NCI-H128 (cell line): Measurements from ENCODE around the gene SRSF2.
"Not testable (repeated sequence)": the region's sequence is repeated elsewhere in the genome, so short reads cannot be mapped to it uniquely, and the experiment has no call there.

ENCODE experiments used
- DNase-seq: peaks from one replicate; lab custom pipeline; 2025; ENCODE audit not compliant: unreplicated experiment; lab: John Stamatoyannopoulos, UW

The SRSF2 gene

DNA sequence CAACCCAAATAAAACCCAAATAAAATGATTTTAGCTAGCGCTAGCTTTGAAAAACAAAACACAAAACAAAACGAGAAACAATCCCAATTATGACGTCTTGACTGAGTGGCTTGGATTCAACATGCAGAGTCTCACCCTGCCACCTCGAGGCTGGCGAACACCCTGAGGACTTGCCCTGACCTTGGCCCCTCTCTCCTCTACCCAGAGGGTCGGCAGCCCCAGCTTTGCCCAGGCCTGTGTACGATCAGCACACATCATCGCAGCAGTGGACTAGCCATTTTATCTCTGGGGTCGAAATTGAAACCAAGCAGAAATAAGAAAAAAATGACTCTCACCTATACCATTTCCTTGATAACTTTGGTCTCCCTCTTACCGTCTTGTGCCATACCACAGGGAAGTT lies 15.7 kb downstream of the SRSF2 start:
- no peak for DNase-seq

DNA sequence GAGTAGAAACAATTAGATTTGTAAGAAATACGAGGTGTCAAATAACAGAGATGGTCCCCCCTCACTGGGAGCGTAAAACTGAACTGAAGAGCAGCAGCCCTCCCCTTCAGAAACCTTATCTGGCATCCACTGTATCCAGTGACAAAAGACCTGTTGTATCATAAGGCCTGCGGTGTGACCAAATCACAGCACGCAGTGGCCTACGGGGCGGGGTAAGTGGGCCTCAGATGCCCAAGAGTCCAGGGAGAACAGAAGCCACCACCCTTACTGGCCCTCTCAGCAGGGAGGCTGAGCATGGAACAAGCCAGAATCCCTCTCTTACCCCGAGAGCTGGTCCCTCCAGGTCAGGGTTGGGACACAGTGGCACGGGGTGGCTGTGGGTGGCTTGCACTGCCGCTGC lies 16.2 kb downstream of the SRSF2 start:
- DNase-seq, result no peak

DNA sequence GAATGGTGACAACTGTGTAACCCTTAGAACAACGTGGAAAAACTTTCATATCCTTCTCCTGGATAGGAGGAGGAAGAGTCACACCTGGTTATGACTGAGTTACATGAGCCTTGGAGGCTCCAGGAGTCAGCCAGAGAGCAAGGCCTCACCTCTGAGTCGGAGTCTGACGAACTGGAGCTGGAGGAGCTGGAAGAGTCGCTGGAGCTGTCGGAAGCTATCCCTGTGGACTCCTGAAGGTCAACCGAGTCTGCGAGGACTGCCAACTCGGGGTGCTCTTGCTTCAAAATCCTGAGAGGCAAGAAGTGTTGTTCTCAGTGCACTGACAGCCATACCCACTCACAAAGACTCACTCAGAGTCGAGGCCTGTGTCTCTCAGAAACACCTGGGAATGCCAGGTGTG lies 16.9 kb downstream of the SRSF2 start:
- no peak for DNase-seq

DNA sequence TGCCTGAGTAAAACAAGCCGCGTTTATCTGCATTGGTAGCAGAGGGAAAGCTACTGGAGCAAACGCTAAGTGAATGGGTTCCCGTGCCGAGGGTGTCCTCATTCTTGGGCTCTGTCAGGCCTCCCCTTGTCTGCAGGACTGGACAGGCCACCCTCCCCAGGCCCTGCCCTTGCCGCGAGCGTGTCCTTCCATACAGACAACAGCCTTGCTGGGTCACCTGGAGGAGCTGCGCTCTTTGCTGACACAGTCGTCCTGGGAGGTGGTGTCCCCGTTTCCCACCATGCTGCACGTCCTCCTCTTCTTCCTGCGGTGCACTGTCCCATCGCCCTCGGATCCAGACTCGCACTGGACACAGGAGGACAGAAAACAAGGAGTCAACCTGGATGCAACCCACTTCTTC lies 18.6 kb downstream of the SRSF2 start:
- no peak for DNase-seq

DNA sequence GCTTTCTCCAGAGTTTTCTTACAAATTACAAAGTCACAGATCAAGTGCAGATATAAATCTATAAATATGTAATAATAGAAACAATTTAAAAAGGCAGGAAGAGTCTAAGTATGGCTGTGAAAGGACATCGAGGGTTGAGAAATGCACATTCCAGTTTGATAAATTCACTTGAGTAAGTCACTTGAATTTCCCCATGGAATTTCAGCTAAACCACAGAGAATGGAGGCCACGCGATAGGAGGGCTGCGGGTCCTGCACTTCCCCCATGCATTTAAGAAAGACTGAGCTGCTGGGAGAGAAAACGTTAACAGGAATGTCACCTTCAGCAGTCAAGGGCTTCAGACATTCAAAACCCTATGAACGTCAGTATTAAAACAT lies 20.3 kb downstream of the SRSF2 start:
- DNase-seq, result no peak

DNA sequence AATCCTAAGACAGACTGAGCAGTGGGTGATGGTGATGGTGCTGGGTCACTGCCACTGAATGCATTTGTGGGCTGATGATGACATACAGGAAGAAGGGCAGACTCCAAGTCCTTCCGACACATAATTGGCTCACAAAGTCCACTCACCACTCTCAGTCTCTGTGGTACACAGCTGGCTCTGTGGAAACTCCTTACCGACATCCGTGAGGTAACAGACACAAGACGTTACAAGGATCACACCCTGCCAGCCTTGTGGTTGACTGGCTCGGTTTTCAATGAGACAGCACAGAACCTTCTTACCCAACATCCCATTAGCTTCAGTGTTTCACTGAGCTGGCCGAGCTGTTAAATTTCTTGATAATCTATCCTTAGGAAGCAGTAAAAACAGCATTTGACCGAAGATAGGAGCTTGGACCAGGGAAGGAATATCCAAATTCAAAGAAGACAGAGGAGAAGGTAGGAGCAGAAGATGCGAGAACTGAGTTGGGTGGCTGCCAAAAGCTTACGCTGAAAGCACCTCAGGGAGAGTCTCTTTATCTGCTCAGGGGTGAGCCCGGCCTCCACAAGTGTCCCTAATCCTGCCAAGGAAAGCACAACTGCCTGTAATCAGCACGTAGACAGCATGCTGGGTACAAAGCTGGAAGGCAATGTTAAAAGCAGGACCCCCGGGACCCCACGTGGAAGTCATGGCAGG lies 20.8 kb downstream of the SRSF2 start:
- DNase-seq, result no peak

DNA sequence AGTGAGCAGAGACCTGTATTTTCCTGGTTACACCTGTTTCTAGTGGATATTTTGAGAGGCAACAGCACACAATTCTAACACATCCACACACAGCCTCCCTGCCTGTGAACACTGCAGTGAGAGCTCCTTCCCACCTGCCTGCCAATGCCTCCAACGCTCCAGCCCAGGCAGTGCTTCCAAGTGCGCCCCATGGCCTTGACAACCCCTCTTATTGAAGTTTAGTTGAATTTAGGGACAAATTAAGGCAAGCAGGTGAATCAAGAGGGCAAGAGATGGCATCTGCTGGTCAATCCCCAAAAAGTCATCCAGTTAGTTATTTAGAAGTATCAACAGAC lies 21.7 kb downstream of the SRSF2 start:
- DNase-seq, result no peak

DNA sequence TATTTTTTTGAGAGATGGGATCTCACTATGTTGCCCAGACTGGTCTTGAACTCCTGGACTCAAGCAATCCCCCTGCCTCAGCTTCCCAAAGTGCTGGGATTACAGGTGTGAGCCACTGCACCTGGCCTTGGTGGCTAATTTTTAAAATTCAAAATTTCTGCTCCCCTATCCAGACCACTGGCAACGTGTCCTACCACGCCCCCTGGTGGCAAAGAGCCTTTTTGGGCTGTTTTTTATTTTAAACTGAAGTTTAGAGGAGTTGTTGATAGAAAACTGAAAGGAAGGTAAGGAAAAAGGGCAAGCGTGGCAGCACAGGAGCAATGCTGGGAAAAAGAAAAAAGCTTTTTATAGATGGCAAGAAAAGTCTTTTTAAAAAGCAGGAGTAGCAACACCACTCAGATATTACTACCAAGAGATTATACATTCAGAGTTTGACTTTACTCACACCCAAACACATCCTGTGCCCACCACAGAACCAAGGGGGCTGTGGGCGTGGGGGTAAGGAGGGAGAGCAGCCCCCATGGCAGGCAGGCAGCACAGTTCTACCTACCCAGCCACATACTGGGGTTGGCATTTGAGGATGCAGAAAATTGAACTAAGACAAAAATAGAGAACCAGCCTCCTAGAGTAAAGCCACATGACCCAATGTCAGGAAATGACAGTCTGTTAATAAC lies 22.2 kb downstream of the SRSF2 start:
- DNase-seq, result no peak

DNA sequence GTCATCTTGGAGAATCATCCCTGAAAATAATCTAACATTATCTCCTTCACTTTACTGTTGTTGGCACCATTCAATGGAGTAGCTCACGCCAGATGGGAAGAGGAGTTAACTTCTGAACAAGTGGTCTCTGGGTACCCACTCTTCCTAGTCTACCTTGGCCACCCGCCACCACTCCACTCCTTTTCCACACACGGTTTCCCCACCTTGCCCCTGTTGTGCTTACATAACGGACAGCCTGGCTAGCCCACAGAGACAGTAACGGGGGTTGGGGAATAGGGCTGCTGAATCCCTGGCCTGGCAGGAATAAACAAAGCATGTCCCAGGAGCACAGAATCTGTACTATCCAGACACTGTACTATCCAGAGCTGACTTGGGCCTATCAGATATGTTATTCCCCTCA lies 22.8 kb downstream of the SRSF2 start:
- no peak for DNase-seq

DNA sequence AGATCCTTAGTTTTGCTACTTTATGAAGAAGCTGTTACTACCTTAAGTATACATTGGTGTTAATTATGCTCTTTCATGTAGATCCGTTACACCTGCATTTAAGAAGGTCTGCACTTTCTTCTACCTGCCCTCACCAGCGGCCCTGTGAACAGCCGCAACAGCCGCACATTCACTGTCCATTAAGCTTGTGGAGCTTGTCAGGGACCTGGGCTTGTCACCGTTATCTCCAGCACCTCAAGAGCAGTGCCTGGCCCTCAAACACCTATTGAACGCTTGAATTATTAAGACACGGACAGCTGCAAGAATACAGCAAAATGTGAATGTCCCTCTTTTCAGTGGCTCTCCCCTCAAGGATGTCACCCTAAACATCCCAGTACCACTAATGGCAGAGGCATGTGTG lies 23.4 kb downstream of the SRSF2 start:
- no peak for DNase-seq

DNA sequence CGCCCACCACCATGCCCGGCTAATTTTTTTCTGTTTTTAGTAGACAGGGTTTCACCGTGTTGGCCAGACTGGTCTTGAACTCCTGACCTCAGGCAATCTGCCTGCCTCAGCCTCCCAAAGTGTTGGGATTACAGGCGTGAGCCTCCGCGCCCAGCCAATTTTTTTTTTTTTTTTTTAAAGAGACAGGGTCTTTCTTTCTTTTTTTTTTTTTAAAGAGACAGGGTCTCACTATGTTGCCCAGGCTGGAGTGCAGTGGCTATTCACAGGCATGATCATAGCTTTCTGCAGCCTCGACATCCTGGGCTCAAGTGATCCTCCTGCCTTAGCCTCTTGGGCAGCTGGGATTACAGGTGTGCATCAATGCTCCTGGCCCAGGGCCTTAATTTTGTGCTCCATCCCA lies 24.8 kb downstream of the SRSF2 start:
- DNase-seq, result not testable (repeated sequence)

DNA sequence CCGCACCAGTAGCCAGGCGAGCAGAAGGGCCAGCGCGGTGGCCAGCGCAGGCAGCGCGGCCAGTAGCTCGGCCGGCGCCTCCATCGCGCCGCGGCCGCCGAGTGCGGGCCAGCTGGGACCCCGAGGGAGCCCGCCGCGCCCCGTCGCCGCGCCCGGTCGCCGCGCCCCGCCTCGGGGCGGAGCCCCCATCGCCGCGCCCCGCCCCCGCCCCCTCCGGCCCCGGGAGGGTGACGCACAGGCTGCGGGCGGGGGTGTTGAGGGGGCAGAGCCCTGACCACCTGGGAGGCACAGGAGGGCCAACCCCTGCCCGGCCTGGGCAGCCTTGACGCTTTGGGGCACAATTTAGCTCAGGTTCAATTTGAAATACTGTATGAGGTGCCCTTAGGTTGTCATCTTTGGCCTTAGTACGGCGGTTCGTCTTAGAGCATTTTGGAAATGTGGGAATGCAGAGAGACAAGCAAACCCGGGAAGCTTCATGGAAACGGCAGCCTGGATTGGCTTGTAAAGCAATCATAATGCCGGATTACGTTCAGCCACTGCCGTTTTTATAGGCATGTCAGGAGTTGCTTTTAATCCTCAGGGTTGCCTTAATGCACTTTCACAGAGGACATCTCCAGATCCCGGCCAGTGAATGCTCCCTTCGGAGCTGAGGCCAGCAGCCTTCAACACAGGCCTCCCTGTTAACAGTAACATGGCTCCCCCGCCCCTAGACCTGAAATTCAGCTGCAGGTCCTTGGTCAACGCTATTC lies 26.1 kb downstream of the SRSF2 start, which contains the start of gene MXRA7:
MXRA7 (minus strand) TSS at position 103 of the 749 bp plus-strand sequence; CDS start at position 84, 19 bp downstream.
- DNase-seq, result no peak

DNA sequence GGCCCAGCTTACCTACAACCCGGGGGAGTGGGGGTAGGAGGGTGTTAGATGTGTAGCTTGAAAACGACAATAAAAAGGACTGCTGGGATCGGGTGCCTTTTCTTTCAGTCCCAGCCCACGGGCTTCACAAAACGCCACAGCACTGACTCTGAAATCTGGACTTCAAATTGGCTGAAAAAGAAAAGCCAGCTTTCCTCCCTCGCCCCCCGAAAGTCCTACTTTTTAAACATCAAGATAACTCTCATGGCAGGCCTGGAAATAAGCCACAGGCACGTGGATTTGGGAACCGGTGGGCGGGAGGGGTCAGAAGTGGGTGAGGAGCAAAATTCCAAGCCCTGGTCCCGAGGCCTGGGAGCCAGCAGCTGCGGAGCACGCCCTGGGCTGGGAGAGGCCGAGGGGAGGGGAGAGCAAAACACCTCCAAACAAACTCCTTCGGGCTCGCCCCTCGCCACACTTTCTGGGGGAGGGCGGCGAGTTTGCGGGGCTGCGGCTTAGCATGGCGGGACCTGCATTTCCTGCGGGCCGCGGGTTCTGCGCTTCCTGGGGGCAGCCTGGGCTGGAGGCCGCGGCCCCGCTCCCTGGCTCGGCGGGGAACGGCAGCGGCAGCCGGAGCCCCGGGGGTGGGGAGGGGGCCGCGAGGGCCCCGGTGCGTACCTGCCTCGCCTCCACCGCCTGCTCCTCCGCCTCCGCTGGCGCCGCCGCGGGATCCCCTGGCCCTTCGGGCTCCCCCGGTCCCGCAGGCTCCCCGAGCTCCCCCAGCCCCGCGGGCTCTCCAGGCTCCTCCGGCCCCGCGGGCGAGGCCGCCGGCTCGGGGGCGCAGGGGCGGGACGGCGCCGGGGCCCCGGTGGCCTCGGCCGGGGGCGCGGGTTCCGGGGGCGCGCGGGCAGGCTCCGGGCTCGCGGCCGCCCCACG lies 26.9 kb downstream of the SRSF2 start:
- DNase-seq, result not testable (repeated sequence)

DNA sequence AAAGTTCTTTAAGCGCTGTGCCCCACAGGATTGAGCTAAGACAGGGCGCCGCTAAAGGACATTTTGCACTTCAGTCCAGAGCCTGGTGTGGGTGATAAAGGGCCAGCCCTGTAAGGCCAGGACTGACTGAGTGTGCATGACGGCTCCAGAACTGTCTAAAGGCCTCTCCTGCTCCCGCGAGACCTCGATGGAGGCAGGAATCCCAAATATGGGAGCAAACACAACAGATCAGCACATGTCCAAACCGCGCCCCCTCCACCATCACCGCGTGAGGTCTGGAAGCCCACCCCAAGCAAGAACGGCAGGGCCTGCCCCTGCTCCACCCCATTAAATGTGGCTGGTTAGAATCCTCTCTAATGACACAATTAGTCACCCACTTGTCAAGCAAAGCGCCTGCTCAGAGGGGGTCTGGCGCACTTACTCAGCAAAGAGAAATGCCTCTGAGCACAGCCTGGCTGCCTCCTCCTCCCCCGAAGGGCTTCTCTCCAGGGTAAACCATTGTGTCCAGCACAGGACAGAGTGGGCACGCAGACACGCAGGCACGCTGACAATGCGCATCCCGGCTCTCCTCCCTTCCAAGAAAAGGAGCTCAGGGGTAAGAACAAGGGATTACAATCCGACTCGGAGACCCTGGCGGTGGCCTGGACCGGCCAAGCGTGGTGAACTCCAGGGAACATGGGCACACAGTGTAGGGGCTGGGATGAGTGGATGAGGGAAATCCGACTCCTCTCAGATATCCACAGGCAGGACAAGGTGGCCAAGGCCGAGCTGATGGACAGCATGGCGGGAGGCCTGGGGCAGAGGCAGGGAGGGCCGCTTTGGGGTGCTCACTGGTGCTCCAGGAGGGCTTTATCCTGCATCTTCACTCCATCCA lies 27.8 kb downstream of the SRSF2 start:
- DNase-seq, result no peak

DNA sequence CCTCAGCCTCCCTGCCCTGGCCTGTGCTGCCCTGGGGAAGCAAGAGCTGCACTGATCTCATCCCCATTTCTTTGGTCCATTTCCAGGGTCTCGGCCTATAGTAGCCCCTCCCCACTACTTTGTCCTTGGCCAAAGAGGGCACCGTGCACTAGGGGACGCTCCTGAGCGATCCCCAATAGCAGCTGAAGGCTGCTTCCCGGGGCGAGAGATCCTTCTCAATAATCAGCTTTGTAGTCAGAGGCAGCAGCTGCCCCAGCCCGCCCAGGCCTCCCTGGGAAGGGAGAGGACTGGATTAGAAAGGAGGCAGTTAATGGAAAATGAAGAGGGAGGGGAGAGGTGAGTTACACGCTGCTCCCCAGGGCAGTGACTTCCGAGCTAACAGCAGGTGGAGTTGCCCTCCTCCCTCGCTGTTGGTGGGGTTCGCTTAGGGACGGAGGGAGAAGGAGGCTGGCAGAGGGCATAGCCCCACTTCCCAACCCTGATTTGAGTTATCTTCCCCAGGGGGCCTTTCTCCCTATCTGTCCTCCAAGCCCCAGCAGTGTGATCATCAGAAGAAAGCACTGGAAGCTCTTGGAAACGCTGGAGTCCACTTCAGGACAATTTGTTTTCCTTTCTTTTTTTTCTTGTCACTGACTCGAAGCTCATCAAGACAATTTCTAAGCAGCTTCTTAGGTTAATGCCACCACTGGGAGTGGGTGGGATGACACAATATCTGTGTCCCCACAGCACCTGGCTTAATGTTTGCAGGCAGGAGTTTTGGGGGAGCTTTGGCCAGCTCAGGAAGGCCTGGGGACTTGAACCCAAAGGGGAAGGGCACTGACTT lies 28.9 kb downstream of the SRSF2 start:
- DNase-seq, result no peak

DNA sequence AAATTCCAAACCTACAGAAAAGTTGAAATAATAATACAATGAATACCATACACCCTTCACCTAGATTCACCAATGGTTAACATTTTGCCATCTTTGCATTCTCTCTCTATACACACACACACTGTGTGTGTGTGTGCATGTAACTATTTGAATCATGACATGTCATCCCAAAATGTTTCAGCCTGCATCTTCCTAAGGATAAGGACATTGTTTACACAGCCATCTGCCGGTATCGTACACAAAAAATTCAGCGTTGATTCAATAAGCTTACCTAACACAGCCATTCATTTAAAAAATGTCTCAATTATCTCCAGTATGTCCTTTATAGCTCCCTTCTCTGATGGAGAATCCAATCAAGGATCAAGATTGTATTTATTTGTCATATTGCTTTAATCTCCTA lies 30.3 kb downstream of the SRSF2 start:
- no peak for DNase-seq

DNA sequence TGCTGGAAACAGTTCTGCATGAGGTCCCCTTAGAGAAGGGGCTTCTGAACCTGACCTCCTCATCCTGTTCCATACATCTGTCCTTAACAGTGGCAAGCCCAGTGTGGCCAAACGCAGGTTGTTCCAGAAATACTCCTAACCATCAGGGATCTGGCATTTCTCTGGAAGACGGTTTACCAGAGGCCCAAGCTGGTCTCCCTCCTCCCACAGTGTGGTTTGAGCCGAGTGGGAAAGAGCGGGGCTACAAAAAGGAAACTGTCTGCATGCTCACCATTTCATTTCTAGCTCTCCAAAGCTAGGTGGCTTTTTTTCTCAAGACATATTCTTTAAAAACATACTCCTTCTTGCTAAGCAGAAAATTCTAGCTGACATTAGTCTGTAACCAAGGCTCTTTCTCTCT lies 32.3 kb downstream of the SRSF2 start:
- DNase-seq, result no peak

DNA sequence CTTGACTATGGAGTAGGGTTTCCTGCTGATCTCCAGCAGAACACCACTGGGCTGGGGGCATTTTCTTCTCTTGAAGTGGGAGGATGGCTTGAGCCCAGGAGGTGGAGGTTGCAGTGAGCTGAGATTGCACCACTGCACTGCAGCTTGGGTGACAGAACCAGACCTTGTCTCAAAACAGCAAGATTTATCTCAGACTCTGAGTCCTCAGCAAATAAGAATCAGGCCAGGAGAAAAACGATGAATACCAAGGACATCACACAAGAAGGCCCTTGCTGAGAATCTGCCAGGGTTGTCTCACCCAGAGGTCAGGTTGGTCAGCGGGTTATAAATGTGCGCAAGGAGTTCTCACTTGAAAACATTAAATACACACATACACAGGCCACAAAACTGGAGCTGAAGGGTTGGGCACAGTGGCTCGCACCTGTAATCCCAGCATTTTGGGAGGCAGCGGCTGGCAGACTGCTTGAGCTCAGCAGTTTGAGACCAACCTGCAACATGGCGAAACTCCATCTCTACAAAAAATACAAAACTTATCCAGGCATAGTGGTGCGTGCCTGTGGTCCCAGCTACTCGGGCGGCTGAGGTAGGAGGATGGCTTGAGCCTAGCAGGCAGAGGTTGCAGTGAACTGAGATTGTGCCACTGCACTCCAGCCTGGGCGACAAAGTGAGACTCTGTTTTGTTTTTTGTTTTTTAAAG lies 34.0 kb downstream of the SRSF2 start:
- no peak for DNase-seq

DNA sequence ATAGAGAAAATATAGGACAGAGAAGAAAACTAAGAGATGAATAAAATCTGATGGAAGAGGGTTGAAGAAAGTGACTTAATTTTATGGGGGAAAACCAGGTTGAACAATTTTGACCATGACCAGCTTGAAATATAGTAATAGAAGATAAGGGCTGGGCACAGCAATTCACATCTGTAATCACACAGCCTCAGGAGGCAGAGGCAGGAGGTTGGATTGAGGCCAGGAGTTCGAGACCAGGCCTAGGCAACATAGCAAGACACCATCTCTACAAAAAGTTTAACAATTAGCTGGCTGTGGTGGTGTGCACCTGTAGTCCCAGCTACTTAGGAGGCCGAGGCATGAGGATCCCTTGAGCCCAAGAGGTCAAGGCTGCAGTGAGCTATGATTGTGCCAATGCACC lies 35.1 kb downstream of the SRSF2 start:
- DNase-seq, result no peak
